ENCODE results near the gene KIAA1755.
A peak's percentile ranks its signal among the peaks of the same experiment; 100 is the strongest.
"Not testable (repeated sequence)": the region's sequence is repeated elsewhere in the genome, so short reads cannot be mapped to it uniquely, and the experiment has no call there.

KIAA1755 gene

GRCh38 chr20:38261054-38261390, 487 bp upstream of the KIAA1755 start:
- no peak for DNase-seq (ENCODE audit: low read depth, low spot score)

- DNase-seq (ENCODE audit: low read depth, low spot score), result peak; percentile 50
Measured at GRCh38 chr20:38260025-38260377, 534 bp downstream of the KIAA1755 start.

- DNase-seq (ENCODE audit: low read depth, low spot score), result no peak
Measured at GRCh38 chr20:38258545-38259215, 1.9 kb downstream of the KIAA1755 start.

- DNase-seq (ENCODE audit: low read depth, low spot score), result no peak
Measured at GRCh38 chr20:38256966-38257365, 3.6 kb downstream of the KIAA1755 start.

GRCh38 chr20:38256021-38256420, 4.5 kb downstream of the KIAA1755 start:
- DNase-seq (ENCODE audit: low read depth, low spot score), result no peak

GRCh38 chr20:38255393-38255792, 5.1 kb downstream of the KIAA1755 start:
- no peak for DNase-seq (ENCODE audit: low read depth, low spot score)

GRCh38 chr20:38254621-38255020, 5.9 kb downstream of the KIAA1755 start:
- not testable (repeated sequence) for DNase-seq (ENCODE audit: low read depth, low spot score)

- DNase-seq (ENCODE audit: low read depth, low spot score), result no peak
Measured at GRCh38 chr20:38253571-38253970, 7.0 kb downstream of the KIAA1755 start.

GRCh38 chr20:38252292-38253288, 7.9 kb downstream of the KIAA1755 start:
- DNase-seq (ENCODE audit: low read depth, low spot score), result peak; percentile 87

- DNase-seq (ENCODE audit: low read depth, low spot score), result not testable (repeated sequence)
Measured at GRCh38 chr20:38251441-38251840, 9.1 kb downstream of the KIAA1755 start.

- no peak for DNase-seq (ENCODE audit: low read depth, low spot score)
Measured at GRCh38 chr20:38250609-38251008, 9.9 kb downstream of the KIAA1755 start.

GRCh38 chr20:38249536-38250310, 10.8 kb downstream of the KIAA1755 start:
- no peak for DNase-seq (ENCODE audit: low read depth, low spot score)

- no peak for DNase-seq (ENCODE audit: low read depth, low spot score)
Measured at GRCh38 chr20:38248133-38248532, 12.4 kb downstream of the KIAA1755 start.

- DNase-seq (ENCODE audit: low read depth, low spot score), result not testable (repeated sequence)
Measured at GRCh38 chr20:38247725-38248124, 12.8 kb downstream of the KIAA1755 start.

- no peak for DNase-seq (ENCODE audit: low read depth, low spot score)
Measured at GRCh38 chr20:38247166-38247509, 13.4 kb downstream of the KIAA1755 start.

- no peak for DNase-seq (ENCODE audit: low read depth, low spot score)
Measured at GRCh38 chr20:38246357-38247165, 14.0 kb downstream of the KIAA1755 start.

- no peak for DNase-seq (ENCODE audit: low read depth, low spot score)
Measured at GRCh38 chr20:38245753-38246152, 14.8 kb downstream of the KIAA1755 start.

GRCh38 chr20:38243709-38244020, 16.9 kb downstream of the KIAA1755 start:
- DNase-seq (ENCODE audit: low read depth, low spot score), result no peak

GRCh38 chr20:38242848-38243708, 17.5 kb downstream of the KIAA1755 start:
- no peak for DNase-seq (ENCODE audit: low read depth, low spot score)

- no peak for DNase-seq (ENCODE audit: low read depth, low spot score)
Measured at GRCh38 chr20:38241201-38241600, 19.3 kb downstream of the KIAA1755 start.

- no peak for DNase-seq (ENCODE audit: low read depth, low spot score)
Measured at GRCh38 chr20:38239441-38239840, 21.1 kb downstream of the KIAA1755 start.
